Measurements from ENCODE around the gene CWC25. TPM values are rescaled to one million over a fixed set of nuclear protein-coding genes. Genes with fewer than 3 reads are reported as not detected.
"Not testable (repeated sequence)": the region's sequence is repeated elsewhere in the genome, so short reads cannot be mapped to it uniquely, and the experiment has no call there.

CWC25 gene
- total RNA-seq, 1 donor from 2014 or later = 13.0 TPM

DNA sequence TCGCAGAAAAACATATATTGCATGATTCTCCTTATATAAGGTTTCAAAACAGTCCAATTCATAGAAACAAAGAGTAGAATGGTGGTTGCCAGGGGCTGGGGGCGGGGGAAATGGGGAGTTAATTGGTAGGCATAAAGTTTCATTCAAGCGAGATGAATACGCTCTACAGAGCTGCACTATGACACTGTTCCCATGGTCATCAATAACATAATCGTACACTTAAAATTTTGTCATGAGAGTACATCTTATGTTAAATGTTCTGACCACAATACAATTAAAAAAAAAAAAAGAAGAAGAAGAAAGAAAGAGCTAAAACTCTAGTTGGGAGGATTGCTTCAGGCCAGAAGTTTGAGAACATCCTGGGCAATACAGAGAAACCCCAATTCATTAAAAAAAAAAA lies 30.9 kb downstream of the CWC25 start:
- no peak overlapping the region for H3K27ac Mint-ChIP-seq (ENCODE audit: unreplicated experiment)
- peaks cover 14% of the 10 kb centered on the region for H3K27me3 Mint-ChIP-seq (ENCODE audit: unreplicated experiment)
- peaks cover 4% of the 10 kb centered on the region for H3K9me3 Mint-ChIP-seq (ENCODE audit: unreplicated experiment)
- H3K4me3 Mint-ChIP-seq (ENCODE audit: unreplicated experiment) = no peak overlapping the region
- H3K36me3 Mint-ChIP-seq (ENCODE audit: unreplicated experiment) = peaks cover 5% of the 10 kb centered on the region
- peaks cover 24% of the 10 kb centered on the region for H3K4me1 Mint-ChIP-seq (ENCODE audit: low read depth, unreplicated experiment)
- no peak for DNase-seq
- TF ChIP-seq, protein P1, sequence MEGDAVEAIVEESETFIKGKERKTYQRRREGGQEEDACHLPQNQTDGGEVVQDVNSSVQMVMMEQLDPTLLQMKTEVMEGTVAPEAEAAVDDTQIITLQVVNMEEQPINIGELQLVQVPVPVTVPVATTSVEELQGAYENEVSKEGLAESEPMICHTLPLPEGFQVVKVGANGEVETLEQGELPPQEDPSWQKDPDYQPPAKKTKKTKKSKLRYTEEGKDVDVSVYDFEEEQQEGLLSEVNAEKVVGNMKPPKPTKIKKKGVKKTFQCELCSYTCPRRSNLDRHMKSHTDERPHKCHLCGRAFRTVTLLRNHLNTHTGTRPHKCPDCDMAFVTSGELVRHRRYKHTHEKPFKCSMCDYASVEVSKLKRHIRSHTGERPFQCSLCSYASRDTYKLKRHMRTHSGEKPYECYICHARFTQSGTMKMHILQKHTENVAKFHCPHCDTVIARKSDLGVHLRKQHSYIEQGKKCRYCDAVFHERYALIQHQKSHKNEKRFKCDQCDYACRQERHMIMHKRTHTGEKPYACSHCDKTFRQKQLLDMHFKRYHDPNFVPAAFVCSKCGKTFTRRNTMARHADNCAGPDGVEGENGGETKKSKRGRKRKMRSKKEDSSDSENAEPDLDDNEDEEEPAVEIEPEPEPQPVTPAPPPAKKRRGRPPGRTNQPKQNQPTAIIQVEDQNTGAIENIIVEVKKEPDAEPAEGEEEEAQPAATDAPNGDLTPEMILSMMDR (IDR thresholded peaks at IDR 0.05; ENCODE audit: partially characterized antibody, unreplicated experiment) = no peak

DNA sequence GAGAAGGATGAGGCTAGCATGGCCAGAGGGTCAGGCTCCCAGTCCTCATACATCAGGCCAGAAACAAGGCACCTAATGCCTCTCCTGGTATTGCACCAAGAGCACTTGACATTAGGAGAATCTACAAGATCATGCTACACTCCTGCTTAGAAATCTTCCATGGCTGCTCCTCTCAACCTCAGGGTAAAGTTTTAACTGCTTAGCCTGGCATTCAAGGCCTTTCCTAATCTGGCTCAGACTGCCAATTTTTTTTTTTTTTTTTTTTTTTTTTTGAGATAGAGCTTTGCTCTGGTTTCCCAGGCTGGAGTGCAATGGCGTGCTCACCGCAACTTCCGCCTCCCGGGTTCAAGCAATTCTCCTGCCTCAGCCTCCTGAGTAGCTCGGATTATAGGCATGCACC lies 34.0 kb downstream of the CWC25 start:
- peaks cover 4% of the 10 kb centered on the region for H3K27me3 Mint-ChIP-seq (ENCODE audit: unreplicated experiment)
- peaks cover 13% of the 10 kb centered on the region for H3K4me1 Mint-ChIP-seq (ENCODE audit: low read depth, unreplicated experiment)
- peak overlapping the region; percentile 58 for H3K4me3 Mint-ChIP-seq (ENCODE audit: unreplicated experiment)
- no peak for DNase-seq
- no peaks in the 10 kb centered on the region for H3K9me3 Mint-ChIP-seq (ENCODE audit: unreplicated experiment)
- H3K27ac Mint-ChIP-seq (ENCODE audit: unreplicated experiment) = no peak overlapping the region
- TF ChIP-seq, protein P1 (IDR thresholded peaks at IDR 0.05; ENCODE audit: partially characterized antibody, unreplicated experiment) = no peak
- peaks cover under 1% of the 10 kb centered on the region for H3K36me3 Mint-ChIP-seq (ENCODE audit: unreplicated experiment)

DNA sequence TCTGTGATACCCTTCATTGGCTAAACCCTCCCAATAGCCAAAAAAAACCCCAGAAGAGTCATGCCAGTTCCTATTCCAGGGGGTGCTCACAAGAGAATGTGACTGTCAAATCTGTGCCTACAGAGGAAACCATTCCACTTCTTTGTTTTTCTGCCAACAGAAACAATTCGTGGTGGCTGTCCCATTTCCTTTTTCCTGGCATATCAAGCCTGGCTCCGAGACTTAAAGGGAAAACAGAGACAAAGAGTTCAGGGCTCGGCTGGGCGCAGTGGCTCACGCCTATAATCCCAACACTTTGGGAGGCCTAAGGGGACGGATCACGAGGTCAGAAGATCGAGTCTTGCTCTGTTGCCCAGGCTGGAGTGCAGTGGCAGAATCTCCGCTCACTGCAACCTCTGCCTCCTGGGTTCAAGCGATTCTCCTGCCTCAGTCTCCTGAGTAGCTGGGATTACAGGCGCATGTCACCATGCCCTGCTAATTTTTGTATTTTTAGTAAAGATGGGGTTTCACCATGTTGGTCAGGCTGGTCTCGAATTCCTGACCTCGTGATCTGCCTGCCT lies 34.9 kb downstream of the CWC25 start:
- peak overlapping the region; percentile 46 for H3K4me3 Mint-ChIP-seq (ENCODE audit: unreplicated experiment)
- not testable (repeated sequence) for DNase-seq; H3K27me3 Mint-ChIP-seq (ENCODE audit: unreplicated experiment); H3K36me3 Mint-ChIP-seq (ENCODE audit: unreplicated experiment); H3K9me3 Mint-ChIP-seq (ENCODE audit: unreplicated experiment)
- peak overlapping the region; percentile 64 for H3K27ac Mint-ChIP-seq (ENCODE audit: unreplicated experiment)
- peaks cover 13% of the 10 kb centered on the region for H3K4me1 Mint-ChIP-seq (ENCODE audit: low read depth, unreplicated experiment)

DNA sequence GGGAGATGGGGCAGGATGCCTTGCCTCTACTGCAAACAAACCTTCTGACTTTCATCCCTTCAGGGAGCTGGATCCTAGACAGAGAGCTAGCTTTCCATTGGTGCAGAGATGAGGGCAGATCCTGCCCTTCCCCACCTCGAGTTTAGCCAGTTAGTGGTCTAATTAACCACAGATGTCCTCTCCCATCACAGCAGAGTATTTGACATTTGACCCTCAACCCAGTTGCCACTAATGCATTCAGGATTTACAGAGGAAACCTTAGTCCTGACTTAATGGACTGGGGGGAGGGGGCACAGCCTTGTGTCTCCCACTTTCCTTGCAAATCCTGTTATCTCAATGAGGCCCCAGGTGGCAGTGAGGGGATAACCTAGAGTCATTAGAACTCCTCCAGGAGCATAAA lies 35.9 kb downstream of the CWC25 start:
- Mint-ChIP-seq H3K36me3 (ENCODE audit: unreplicated experiment) (no peaks in the 10 kb centered on the region), H3K4me1 (ENCODE audit: low read depth, unreplicated experiment) (peaks cover 16% of the 10 kb centered on the region), H3K27me3 (ENCODE audit: unreplicated experiment) (peaks cover 4% of the 10 kb centered on the region), H3K27ac (ENCODE audit: unreplicated experiment) (peak overlapping the region; percentile 65), H3K4me3 (ENCODE audit: unreplicated experiment) (peak overlapping the region; percentile 67), H3K9me3 (ENCODE audit: unreplicated experiment) (no peaks in the 10 kb centered on the region)
- TF ChIP-seq, protein P1 (IDR thresholded peaks at IDR 0.05; ENCODE audit: partially characterized antibody, unreplicated experiment) = no peak
- DNase-seq = peak; percentile 76

DNA sequence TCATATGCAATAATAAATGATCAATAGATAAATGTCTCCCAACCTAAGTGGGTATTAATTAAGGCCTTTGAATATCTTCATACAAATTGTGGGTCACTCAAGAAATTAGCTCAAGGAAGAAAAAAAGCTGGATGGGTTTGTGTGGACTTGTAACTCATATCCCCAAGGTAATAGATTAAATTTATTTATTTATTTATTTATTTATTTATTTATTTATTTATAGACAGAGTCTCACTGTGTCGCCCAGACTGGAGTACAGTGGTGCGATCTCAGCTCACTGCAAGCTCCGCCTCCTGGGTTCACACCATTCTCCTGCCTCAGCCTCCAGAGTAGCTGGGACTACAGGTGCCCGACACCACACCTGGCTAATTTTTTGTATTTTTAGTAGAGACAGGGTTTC lies 37.1 kb downstream of the CWC25 start:
- not testable (repeated sequence) for H3K4me3 Mint-ChIP-seq (ENCODE audit: unreplicated experiment); H3K27me3 Mint-ChIP-seq (ENCODE audit: unreplicated experiment); H3K9me3 Mint-ChIP-seq (ENCODE audit: unreplicated experiment); H3K36me3 Mint-ChIP-seq (ENCODE audit: unreplicated experiment); DNase-seq; H3K27ac Mint-ChIP-seq (ENCODE audit: unreplicated experiment)
- H3K4me1 Mint-ChIP-seq (ENCODE audit: low read depth, unreplicated experiment) = peaks cover 16% of the 10 kb centered on the region

DNA sequence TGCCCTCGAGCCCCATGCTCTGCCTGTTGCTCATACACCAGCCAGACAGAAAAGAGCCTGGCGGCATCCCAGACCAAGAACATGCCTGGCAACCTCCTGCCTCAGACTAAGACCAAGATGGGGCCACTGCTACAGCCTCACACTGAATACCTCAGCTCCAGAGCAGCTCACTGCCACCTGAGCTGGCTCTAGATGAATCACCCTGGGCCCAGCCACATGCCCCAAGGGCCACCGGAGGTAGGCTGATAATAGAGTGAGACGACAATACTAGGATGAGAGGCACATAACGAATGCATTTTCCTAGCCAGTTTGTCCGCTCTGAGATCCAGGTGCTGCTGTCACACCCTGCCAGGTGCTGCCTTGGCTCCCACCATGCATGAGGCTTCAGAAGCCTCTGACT lies 38.7 kb downstream of the CWC25 start:
- TF ChIP-seq, protein P1 (IDR thresholded peaks at IDR 0.05; ENCODE audit: partially characterized antibody, unreplicated experiment) = no peak
- DNase-seq = no peak
- H3K4me3 Mint-ChIP-seq (ENCODE audit: unreplicated experiment) = no peak overlapping the region
- peaks cover 16% of the 10 kb centered on the region for H3K4me1 Mint-ChIP-seq (ENCODE audit: low read depth, unreplicated experiment)
- no peaks in the 10 kb centered on the region for H3K9me3 Mint-ChIP-seq (ENCODE audit: unreplicated experiment)
- H3K27me3 Mint-ChIP-seq (ENCODE audit: unreplicated experiment) = peaks cover 4% of the 10 kb centered on the region
- no peaks in the 10 kb centered on the region for H3K36me3 Mint-ChIP-seq (ENCODE audit: unreplicated experiment)
- H3K27ac Mint-ChIP-seq (ENCODE audit: unreplicated experiment) = no peak overlapping the region

Data from glutamatergic neuron (in vitro differentiated cells).